Measurements from ENCODE around the gene PTBP1. TPM values are rescaled to one million over a fixed set of nuclear protein-coding genes. Genes with fewer than 3 reads are reported as not detected.
"Not testable (repeated sequence)": the region's sequence is repeated elsewhere in the genome, so short reads cannot be mapped to it uniquely, and the experiment has no call there.

The PTBP1 gene
- total RNA-seq, 1 donor from 2014 or later: 236 TPM

DNA sequence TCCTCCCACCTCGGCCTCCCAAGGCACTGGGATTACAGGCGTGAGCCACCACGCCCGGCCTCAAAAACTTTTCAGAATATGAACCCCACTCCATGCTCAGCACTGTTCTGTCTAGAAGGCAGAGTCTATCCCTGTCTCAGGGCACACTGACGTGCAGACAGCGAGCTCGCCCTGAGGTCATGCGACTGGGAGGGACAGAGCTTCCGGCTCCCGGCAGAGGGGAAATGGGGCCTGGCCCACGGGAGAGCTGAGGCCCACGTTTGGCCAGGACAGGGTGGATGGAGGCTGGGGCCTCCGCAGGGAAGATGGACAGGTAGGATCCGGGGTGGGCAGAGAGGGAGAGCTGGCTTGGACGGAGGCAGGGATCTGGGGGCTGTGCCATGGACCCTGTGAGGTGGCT, 27.6 kb downstream of the PTBP1 start:
- no peak for DNase-seq (ENCODE audit: low spot score)

DNA sequence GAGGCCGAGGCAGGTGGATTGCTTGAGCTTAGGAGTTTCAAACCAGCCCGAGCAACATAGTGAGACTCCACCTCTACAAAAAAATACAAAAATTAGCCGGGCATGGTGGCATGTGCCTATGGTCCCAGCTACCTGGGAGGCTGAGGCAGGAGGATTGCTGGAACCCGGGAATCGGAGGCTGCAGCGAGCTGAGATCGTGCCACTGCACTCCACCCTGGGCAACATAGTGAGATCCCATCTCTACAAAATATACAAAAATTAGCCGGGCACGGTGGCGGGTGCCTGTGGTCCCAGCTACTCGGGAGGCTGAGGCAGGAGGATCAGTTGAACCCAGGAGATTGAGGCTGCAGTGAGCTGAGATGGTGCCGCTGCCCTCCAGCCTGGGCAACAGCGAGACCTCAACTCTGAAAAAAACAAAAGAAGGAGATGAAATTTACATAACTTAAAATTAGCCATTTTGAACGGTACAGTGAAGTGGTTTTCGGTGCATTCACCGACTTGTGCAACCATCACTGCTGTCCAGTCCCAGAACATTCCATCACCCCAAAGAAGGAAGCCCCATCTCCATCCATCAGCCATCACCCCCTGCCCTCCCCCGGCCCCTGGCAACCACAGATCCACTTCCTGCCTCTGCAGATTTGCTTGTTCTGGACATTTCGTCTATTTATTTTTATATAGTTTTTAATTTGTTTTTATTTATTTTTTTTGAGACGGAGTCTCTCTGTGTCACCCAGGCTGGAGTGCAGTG, 28.8 kb downstream of the PTBP1 start:
- DNase-seq (ENCODE audit: low spot score): no peak

DNA sequence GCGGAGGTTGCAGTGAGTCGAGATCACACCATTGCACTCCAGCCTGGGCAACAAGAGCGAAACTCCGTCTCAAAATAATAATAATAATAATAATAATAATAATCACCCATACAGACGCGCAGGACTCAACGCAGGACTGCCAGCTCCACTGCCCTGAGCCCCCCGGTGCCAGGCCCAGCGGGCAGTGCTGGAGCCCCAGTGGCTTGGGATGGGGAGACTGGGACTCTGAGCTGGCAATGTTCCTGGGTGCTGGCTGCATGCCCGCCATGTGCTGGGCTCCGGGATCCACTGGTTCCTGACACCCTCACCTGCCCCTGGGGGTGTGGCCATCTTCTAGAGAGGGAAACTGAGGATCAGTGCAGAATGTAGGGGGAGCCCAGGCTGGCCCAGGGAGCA, 30.1 kb downstream of the PTBP1 start:
- no peak for DNase-seq (ENCODE audit: low spot score)

DNA sequence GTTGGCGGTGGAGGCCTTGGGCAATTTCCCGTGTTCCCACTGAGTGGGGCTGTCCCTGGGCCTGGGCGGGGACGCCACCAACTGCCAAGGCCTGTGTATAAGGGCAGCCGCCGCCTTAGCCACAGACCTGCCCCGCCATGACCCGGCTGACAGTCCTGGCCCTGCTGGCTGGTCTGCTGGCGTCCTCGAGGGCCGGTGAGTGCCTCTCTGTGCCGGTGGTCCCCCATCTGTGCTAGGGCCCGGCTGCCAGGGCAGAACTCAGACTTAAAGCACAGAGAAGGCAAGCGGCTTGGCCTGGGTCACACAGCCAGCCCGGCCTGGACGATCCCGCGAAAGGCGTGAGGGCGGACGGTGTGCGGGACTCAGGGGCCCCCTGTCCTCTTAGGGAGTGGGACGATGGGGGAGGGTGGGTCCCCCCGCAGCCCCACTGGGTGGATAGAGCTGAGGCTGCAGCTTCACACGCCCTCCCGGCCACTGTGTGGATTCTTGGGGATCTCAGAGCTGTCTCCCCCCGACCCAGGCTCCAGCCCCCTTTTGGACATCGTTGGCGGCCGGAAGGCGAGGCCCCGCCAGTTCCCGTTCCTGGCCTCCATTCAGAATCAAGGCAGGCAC, 30.6 kb downstream of the PTBP1 start, which contains the start of gene AZU1:
TSS of gene AZU1 (plus strand) at position 128 of the 612 bp plus-strand sequence. CDS start at position 138, 10 bp downstream.
- DNase-seq (ENCODE audit: low spot score): no peak

DNA sequence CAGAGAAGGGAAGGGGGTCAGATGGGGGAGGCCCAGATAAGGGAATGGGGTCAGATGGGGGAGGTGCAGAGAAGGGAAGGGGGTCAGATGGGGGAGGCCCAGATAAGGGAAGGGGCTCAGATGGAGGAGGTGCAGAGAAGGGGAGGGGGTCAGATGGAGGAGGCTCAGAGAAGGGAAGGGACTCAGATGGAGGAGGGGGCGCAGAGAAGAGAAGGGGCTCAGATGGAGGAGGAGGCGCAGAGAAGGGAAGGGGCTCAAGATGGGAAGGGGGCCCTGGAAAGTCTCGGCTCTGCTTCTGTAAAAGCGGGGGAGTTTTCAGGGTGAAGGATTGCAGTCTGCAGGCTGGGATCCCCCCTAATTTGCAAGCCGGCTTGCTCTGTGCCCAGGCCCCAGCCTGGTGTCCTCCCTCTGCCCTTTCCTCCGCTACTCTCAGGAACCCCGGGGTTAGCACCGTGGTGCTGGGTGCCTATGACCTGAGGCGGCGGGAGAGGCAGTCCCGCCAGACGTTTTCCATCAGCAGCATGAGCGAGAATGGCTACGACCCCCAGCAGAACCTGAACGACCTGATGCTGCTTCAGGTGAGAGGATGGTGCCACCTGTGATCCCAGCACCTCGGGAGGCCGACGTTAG, 32.0 kb downstream of the PTBP1 start:
- DNase-seq (ENCODE audit: low spot score): no peak

DNA sequence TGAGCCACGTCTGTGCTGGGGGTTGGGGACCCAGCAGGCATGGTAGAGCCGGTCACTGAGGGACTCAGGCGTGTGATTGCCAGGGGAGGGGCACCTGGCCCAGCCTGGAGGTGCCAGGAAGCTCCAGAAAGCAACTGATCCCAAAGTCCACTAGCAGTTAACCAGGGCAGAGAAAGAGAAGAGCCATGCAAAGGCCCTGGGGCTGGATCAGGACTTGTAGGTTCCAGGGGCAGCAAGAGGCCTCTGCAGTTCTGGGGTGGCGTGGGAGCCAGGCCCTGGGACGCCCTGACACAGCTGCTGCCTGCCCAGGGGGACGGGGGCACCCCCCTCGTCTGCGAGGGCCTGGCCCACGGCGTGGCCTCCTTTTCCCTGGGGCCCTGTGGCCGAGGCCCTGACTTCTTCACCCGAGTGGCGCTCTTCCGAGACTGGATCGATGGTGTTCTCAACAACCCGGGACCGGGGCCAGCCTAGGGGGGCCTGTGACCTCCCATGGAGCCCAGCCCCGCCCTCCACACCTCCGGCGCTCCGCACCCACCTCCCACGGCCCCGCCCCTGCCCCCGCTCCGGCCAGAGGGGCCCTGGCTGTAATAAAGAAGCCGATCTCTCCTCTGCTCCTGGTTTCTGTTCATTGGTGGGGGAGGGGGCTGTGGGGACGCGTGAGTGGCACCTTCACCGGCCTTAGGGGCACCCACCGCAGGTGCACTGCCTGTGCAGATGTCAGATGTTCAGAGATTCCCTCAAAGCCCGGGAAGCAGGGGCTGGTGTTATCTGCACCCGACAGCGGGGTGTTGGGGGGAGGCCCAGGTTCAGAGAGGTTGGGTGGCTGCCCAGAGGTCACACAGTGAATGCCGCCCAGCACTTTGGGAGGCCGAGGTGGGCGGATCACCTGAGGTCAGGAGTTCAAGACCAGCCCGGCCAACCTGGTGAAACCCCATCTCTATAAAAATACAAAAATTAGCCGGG, 34.4 kb downstream of the PTBP1 start:
- no peak for DNase-seq (ENCODE audit: low spot score)

DNA sequence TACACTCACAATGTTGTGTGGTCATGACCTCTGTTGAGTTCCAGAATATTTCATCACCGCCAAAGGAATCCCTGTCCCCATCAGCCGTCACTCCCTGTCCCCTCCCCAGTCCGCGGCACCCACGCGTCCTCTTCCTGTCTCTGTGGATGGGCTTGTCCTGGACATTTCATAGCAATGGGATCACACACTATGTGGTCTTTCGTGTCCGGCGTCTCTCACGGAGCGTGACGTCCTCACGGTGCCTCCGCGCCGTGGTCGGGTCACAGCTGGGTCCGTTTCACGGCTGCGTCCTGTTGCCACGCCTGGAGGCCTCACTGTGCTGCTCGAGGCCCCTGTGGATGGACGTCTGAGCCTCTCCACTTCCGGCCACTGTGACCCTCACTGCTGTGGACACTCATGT, 37.0 kb downstream of the PTBP1 start:
- DNase-seq (ENCODE audit: low spot score): no peak

DNA sequence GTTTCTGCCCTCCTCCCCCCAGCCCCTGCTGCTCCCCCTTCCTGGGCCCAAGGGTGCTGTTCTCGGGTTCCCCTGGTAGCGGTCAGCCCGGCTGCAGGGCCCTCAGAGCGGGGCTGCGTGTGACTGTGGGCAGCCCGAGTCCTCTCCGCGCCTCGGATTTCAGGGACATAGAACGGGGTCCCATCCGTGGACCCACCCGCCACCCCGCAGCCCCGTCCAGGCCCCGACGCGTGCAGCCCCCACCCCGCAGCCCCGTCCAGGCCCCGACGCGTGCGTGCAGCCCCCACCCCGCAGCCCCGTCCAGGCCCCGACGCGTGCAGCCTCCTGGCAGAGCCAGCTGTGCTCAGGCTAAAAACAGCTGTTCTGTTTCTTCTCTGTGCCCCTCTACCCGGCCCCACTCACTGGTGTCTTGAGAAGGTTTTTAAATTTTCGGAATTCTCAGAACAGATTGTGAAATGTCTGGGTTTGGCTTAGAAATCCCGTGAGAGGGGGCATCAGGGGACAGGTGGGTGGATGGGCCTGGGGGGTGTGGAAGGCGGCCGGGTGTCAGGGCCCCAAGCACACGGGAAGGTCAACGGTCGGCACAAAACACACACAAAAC, 38.1 kb downstream of the PTBP1 start:
- DNase-seq (ENCODE audit: low spot score): no peak

DNA sequence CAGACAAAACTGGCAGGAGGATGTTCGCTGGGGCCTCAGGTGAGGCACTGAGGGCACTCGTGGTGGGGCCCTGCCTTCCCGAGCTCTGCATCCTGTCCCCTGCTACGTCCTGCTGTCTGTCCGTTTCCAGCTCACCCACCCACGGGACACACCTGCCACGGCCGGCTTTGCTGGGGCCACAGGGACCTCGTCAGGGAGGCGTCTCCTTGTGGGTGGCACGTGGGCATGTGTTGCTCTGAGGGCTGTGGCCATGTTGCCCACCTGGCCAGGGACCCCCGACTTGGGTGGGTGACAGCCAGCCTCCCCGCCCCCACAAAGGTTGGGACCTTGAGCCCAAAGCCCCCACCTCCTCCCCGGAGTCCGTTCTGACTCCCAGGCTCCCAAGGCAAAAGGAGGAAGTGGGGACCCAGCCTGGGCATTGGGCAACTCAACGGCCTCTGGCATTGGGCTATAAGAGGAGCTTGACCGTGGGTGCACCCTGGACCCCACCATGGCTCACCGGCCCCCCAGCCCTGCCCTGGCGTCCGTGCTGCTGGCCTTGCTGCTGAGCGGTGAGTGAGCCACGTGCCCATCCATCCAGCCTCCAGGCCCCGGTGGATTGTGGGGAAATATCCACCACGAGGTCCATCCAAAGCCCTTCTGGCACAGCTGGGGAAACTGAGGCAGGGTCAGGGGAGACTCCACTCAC, 43.4 kb downstream of the PTBP1 start, which contains the start of gene PRTN3:
TSS of gene PRTN3 (plus strand) at position 481 of the 688 bp plus-strand sequence. CDS start at position 491, 10 bp downstream.
- no peak for DNase-seq (ENCODE audit: low spot score)

DNA sequence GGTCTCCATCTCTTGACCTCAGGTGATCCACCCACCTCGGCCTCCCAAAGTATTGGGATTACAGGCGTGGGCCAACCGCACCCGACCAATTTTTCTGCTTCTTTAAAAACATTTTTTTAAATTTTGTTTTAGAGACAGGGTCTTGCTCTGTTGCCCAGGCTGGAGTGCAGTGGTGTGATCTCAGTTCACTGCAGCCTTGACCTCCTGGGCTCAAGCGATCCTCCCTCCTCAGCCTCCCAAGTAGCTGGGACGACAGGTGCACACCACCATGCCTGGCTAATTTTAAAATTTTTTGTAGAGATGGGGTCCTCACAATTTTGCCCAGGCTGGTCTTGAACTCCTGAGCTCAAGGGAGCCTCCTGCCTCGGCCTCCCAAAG, 45.5 kb downstream of the PTBP1 start:
- DNase-seq (ENCODE audit: low spot score): not testable (repeated sequence)

DNA sequence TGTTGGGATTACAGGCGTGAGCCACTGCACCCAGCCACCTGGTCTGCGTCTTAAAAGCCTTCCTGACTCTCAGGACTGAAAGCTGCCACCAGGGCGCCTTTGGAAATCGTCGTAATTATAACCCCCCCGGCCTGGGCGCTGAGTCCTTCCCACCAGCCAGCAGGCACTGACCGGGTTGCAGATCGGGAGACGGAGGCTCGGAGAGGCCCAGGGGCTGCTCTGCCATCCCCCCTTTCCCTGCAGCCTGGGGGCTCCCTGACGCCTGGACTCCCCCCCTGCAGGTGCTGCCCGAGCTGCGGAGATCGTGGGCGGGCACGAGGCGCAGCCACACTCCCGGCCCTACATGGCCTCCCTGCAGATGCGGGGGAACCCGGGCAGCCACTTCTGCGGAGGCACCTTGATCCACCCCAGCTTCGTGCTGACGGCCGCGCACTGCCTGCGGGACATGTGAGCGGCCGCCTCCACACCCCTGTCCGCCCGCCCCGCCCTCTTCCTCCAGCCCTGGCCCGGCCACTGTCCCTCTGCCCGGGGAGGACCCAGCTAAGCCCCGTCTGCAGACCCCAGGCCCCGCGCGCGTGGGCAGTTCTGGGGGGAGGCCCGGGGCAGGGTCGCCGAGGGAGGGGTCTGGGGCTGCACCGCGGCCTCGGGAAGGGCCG, 46.1 kb downstream of the PTBP1 start:
- DNase-seq (ENCODE audit: low spot score): no peak

DNA sequence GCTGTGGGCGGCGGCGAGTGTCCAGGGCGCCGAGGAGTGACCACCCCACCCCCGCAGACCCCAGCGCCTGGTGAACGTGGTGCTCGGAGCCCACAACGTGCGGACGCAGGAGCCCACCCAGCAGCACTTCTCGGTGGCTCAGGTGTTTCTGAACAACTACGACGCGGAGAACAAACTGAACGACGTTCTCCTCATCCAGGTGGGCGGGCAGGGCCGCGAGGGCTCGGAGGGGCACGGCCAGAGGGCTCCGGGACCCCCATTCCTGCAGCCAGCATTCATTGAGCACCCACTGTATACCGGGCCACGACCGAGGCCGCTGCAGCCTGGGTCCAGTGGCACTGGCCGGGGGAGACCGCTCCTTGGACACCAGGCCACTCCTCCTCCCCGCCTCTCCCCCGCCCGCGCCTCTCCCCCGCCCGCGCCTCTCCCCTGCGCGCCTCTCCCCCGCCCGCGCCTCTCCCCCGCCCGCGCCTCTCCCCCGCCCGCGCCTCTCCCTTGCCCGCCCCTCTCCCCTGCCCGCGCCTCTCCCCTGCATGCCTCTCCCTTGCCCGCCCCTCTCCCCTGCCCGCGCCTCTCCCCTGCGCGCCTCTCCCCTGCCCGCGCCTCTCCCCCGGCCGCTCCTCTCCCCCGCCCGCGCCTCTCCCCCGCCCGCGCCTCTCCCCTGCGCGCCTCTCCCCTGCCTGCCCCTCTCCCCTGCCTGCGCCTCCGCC, 46.7 kb downstream of the PTBP1 start:
- no peak for DNase-seq (ENCODE audit: low spot score)

DNA sequence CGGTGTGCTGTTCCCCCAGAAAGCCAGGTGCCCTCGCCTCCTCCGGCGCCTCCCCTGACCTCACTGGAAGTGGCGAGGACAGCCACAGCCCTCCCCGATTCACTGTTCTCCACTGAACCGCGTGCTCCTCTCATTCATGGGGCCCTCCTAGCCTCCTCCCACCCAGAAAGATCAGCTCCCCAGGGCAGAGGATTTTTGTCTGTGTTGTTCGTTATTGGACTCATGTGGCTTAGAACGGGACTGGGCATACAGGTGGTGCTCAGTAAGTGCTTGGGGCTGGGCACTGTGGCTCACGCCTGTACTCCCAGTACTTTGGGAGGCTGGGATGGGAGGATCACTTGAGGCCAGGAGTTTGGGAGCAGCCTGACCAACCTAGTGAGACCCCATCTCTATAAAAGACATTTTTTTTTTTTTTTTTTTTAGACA, 47.3 kb downstream of the PTBP1 start:
- no peak for DNase-seq (ENCODE audit: low spot score)

DNA sequence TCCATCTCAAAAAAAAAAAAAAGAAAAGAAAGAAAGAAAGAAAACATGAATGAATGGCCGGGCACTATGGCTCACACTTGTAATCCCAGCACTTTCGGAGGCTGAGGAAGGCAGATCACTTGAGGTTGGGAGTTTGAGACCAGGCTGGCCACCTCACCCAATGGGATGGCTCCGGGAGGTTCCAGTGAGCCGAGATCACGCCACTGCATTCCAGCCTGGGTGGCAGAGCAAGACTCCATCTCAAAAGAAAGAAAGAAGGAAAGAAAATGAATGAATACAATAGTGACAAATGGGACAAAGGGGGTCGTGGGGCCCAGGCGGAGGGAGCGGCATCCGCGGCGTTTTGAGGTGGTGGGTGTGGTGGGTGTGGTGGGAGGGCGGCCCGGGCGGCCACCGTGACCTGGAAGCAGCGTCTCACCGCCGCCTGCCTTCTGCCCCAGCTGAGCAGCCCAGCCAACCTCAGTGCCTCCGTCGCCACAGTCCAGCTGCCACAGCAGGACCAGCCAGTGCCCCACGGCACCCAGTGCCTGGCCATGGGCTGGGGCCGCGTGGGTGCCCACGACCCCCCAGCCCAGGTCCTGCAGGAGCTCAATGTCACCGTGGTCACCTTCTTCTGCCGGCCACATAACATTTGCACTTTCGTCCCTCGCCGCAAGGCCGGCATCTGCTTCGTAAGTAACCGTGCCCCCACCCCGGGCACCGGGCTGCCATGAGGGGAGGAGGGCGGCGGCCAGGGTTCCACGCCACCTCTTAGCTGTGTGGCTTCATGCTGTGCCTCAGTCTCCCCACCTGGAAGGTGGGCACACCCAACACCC, 48.7 kb downstream of the PTBP1 start:
- DNase-seq (ENCODE audit: low spot score): no peak

DNA sequence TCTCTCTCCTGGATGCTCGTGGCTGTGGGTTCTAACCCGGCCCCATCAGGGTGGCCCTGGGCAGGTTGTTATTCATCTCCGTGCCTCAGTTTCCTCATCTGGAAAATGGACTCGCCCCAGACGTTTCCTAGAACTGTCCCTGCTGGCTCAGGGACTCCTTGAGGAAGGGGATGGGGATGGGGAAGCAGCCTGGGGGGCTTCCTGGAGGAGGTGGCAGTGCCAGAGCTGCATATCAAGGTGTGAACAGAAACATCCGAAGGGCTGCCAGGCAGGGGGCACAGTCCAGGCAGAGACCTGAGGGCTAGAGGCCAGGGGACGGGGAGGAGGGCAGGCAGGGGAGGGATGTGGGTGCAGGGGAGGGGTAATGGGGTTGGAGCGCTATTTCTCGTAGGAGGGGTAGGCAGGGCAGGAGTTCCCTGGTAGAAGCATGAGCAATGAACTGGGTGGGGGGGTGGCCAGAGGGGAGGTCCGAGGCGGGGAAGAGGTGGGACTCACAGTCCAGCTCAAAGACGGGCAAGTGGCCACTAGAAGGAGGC, 51.2 kb downstream of the PTBP1 start:
- DNase-seq (ENCODE audit: low spot score): no peak

DNA sequence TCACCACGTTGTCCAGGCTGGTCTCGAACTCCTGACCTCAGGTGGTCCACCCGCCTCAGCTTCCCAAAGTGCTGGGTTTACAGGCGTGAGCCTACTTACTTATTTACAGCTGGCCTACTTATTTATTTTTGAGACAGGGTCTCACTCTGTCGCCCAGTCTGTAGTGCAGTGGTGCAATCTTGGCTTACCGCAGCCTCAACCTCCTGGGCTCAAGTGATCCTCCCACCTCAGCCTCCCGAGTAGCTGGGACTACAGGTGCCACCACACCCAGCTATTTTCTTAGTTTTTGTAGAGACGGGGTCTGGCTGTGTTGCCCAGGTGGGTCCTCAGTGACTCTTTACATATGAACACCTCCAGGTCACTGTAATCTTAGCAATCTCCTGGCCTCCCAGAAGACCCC, 51.9 kb downstream of the PTBP1 start:
- not testable (repeated sequence) for DNase-seq (ENCODE audit: low spot score)

DNA sequence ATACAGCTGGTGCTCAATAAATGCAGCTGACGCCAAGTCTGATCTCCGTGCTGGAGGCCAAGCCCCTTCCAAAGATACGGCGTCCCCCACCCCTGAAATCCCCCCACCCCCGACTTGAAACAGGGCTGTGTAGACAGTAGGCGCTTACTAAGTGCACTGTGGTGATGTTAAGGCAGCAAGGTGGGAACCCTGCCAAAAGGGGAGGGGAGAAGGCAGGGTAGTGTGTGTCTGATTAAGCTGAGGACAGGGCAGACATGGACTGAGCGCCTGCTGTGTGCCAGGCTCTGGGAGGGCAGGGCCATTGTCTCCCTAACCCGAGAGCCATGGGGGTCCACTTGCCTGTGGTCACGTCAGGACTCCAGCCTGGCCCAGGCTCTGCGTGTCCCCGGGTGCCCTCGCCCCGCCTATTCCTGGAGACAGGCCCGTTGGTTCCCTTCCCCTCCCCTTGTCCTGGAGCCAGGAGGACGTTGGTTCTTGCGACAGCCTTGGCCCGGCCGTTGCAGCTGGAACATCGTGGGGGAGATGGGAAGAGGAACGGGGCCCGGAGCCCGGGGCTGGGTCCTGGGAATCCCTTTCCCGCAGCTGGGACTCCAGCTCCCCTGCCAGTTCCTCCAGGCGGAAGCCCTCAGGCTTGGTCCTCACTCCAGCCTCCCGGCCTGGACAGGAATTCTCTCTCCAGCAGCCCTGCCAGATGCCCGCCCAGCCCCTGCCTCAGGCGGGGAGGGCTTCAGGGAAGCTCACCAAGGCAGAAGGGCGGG, 53.1 kb downstream of the PTBP1 start:
- peak; percentile 96 for DNase-seq (ENCODE audit: low spot score)
